AG04450 (cell line): ENCODE measurements around the gene FBXW9. TPM values are rescaled to one million over a fixed set of nuclear protein-coding genes. Genes with fewer than 3 reads are reported as not detected.

Experiments
- CTCF ChIA-PET: fragments of 300-600, 350-600 bp; formaldehyde crosslinking; extraction: SDS; loops from one replicate; lab custom pipeline; 2022; ENCODE audit warnings: antibody characterized with exemption, inconsistent platforms; lab: Charles Lee
- POLR2A ChIA-PET: fragments of 350-600 bp; formaldehyde crosslinking; extraction: SDS; loops from one replicate; lab custom pipeline; 2021; ENCODE audit warnings: antibody characterized with exemption, inconsistent platforms; lab: Yijun Ruan, JAX
- DNase-seq: peaks from one replicate; pipeline ENCODE4 v3.0.0-alpha.2; 2011; ENCODE audit warnings: low read depth, low spot score
- H3K27ac ChIP-seq: one replicate; pipeline ENCODE4 v1.5.1; 2012; ENCODE audit warnings: low read depth, low read length, control low read depth
- H3K27me3 ChIP-seq: one replicate; pipeline ENCODE4 v1.6.0; 2012; ENCODE audit warnings: low read length; ENCODE audit not compliant: control insufficient read depth, insufficient read depth
- H3K4me3 ChIP-seq: 2 replicates; pipeline ENCODE4 v1.5.1; 2011; ENCODE audit warnings: mild to moderate bottlenecking, low read depth, low read length, control low read depth
- H3K9me3 ChIP-seq: 2 replicates; pipeline ENCODE4 v1.5.1; 2012; ENCODE audit warnings: low read length; ENCODE audit not compliant: control insufficient read depth, insufficient read depth
- polyA plus RNA-seq: library from polyadenylated mRNA; depleted of rRNA; stranded (reverse); fragments of >200 nt; gene quantifications from 2 replicates; pipeline ENCODE4 v1.2.3, GENCODE V29; 2011
- TF ChIP-seq, protein P1 (sequence below): IDR thresholded peaks from 2 replicates; pipeline ENCODE4 v1.5.1; 2011; ENCODE audit warnings: low read depth, low read length, control low read depth, inconsistent platforms

FBXW9 gene
- polyA plus RNA-seq, 1 experiment: 4.8 TPM

DNA sequence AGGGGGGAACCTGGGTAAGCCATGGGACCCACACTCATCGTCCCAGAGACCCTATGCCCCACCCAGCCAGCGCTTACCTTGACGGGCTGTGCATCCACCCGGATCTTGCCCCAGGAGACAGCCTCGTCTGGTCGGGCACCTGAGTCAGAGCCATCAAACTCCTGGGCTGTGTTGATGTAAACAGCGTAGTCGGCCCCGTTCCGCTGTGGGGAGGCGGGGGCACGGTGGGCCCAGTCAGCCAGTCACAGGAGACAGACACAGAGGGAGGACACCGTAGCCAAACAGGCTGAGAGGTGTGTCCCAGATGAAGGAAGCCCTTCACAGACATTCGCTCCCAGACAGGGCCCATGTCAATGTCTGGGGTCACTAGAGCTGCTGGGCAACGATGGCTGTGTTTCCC is 20.5 kb downstream of the FBXW9 start:
- TF ChIP-seq, protein P1, sequence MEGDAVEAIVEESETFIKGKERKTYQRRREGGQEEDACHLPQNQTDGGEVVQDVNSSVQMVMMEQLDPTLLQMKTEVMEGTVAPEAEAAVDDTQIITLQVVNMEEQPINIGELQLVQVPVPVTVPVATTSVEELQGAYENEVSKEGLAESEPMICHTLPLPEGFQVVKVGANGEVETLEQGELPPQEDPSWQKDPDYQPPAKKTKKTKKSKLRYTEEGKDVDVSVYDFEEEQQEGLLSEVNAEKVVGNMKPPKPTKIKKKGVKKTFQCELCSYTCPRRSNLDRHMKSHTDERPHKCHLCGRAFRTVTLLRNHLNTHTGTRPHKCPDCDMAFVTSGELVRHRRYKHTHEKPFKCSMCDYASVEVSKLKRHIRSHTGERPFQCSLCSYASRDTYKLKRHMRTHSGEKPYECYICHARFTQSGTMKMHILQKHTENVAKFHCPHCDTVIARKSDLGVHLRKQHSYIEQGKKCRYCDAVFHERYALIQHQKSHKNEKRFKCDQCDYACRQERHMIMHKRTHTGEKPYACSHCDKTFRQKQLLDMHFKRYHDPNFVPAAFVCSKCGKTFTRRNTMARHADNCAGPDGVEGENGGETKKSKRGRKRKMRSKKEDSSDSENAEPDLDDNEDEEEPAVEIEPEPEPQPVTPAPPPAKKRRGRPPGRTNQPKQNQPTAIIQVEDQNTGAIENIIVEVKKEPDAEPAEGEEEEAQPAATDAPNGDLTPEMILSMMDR: no peak
- CTCF ChIA-PET: interaction anchor here (1.0 to 3.2 kb wide), 4 partner anchors 11 to 171 kb away, joined by 4 to 20 read pairs (median 8); no protein-coding TSS in a partner anchor
- H3K27ac ChIP-seq: no peak overlapping the region
- DNase-seq: no peak
- POLR2A ChIA-PET: no interaction called here
- H3K4me3 ChIP-seq: no peak overlapping the region
- no peaks in the 10 kb centered on the region; the same call in 1 of the 2 replicates for H3K9me3 ChIP-seq
- no peaks in the 10 kb centered on the region for H3K27me3 ChIP-seq

DNA sequence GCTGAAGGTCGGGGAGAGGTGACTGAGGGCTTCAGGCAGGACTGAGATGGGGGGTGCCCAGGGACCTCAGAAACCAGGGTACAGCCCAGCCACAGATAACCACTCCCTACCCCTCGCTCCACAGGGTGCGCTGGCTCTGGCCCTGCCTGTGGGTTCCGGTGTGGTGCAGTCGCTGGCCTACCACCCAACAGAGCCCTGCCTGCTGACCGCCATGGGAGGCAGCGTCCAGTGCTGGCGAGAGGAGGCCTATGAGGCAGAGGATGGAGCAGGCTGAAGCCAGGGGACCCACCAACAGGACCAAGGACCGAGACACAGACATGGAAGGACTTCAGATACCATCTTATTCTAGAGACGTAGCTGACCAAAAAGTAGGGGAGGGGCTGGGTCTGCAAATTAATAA is 21.0 kb downstream of the FBXW9 start:
- TF ChIP-seq, protein P1: no peak
- Histone ChIP-seq H3K9me3 (no peaks in the 10 kb centered on the region; the same call in 1 of the 2 replicates), H3K27me3 (no peaks in the 10 kb centered on the region), H3K27ac (no peak overlapping the region), H3K4me3 (no peak overlapping the region)
- DNase-seq: no peak
- ChIA-PET CTCF (interaction anchor here (3.2 kb wide), 1 partner anchor 172 kb away, joined by 20 read pairs; no protein-coding TSS in a partner anchor), POLR2A (no interaction called here)

DNA sequence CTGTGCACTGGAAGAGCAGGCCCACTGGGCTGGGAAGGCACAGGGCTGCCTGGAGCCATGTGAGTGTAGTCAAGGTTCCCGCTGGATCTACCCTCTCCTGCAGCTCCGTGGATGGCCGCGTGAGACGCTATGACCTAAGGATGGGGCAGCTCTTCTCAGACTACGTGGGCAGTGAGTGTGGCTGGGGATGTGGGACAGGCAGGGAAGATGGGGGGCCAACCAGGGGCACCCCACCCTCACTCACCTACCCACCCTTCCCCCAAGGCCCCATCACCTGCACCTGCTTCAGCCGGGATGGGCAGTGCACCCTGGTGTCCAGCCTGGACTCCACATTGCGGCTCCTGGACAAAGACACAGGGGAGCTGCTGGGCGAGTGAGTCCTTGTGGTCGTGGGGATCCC is 23.7 kb downstream of the FBXW9 start:
- H3K27me3 ChIP-seq: no peaks in the 10 kb centered on the region
- H3K4me3 ChIP-seq: no peak overlapping the region
- no peak for DNase-seq
- H3K9me3 ChIP-seq: no peaks in the 10 kb centered on the region; the same call in 1 of the 2 replicates
- no peak overlapping the region for H3K27ac ChIP-seq
- TF ChIP-seq, protein P1: no peak
- POLR2A ChIA-PET: interaction anchor here (1.7 kb wide), 1 partner anchor 8 kb away, joined by 5 read pairs; no protein-coding TSS in a partner anchor
- CTCF ChIA-PET: interaction anchor here (0.5 to 4.3 kb wide), 16 partner anchors 9 to 749 kb away, joined by 3 to 28 read pairs (median 5); partner anchors contain the start of gene DHPS

DNA sequence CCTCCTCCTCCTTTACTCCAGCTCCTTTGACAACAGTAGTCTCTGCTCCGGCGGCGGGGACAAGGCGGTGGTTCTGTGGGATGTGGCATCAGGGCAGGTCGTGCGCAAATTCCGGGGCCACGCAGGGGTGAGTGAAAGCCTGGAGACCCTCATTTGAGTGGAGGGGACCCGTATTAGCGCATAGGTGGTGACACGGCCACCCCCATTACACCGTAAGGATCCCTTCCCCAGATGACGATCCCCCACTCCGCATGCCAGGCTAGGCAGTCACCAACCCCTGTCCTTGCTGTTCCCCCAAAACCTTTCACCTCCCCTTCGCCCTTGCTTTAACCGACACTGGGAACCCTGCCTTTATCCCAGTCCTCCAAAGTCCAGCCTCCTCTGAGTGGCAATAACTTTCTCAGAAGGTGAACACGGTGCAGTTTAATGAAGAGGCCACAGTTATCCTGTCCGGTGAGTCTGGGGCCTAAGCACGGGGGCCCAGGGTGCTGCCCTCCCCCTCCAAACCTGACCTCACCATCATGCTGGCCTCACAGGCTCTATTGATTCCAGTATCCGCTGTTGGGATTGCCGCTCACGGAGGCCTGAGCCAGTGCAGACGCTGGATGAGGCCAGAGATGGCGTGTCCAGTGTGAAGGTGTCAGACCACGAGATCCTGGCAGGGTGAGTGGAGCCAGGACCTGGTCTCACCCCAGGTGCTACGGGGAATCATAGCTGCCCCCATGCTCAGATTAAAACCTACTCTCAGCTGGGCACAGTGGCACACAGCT is 26.1 kb downstream of the FBXW9 start:
- Histone ChIP-seq H3K9me3 (no peaks in the 10 kb centered on the region; the same call in 1 of the 2 replicates), H3K27ac (peak overlapping the region; percentile 98), H3K4me3 (peak overlapping the region; percentile 94), H3K27me3 (no peaks in the 10 kb centered on the region)
- POLR2A ChIA-PET: no interaction called here
- no peak for DNase-seq
- TF ChIP-seq, protein P1: no peak
- CTCF ChIA-PET: interaction anchor here (0.6 to 4.3 kb wide), 3 partner anchors 15 to 581 kb away, joined by 3 to 28 read pairs (median 3); no protein-coding TSS in a partner anchor
